K562 (cell line): ENCODE results near the gene ZNF584. TPM values are rescaled to one million over a fixed set of nuclear protein-coding genes. Genes with fewer than 3 reads are reported as not detected.

ENCODE experiments used
- DIDO1 ChIP-seq: fragments of 450-650 bp; IDR thresholded peaks from 2 replicates; pipeline ENCODE4 v1.6.1; 2016; ENCODE audit warnings: low read depth, missing biosample characterization, missing genetic modification characterization
- RREB1 ChIP-seq: fragments of 250-450 bp; sonication (Bioruptor Pico); IDR thresholded peaks from 2 replicates; pipeline ENCODE4 v1.4.0; 2020
- TBP ChIP-seq: optimal IDR thresholded peaks from 2 replicates; pipeline ENCODE3; 2011; ENCODE audit warnings: low read depth, low read length, improper control_type of control experiment
- ZNF655 ChIP-seq: fragments of 250-450 bp; sonication (Bioruptor Pico); IDR thresholded peaks from 2 replicates; pipeline ENCODE4 v1.5.0; 2021
- polyA plus RNA-seq, 8 experiments: library from polyadenylated mRNA; depleted of rRNA in 4 of 8; stranded (reverse) in 5 of 8; unstranded in 3 of 8; fragments of >200 nt; fragmentation: Nextera tagmentation in 2 of 8; fragmentation: Illumina TruSeq in 1 of 8; extraction: Ambion mirVana in 2 of 8; extraction: Trizol in 1 of 8; gene quantifications; 2 replicates each; pipeline versions ENCODE4 v1.2.1 to v1.2.3, GENCODE V29; 2011 to 2014; ENCODE audit warnings: inconsistent platforms in 1 of 8, missing spikeins in 1 of 8
- total RNA-seq, 7 experiments: library from RNA; depleted of rRNA in 6 of 7; stranded (reverse); fragments of >200 nt in 6 of 7; fragmentation: Illumina TruSeq in 2 of 7; extraction: Trizol in 2 of 7; gene quantifications; 2 replicates each; pipeline versions ENCODE4 v1.2.1 to v1.2.3, GENCODE V29; 2011 to 2021; ENCODE audit warnings: low replicate concordance in 1 of 7

Gene ZNF584
- total and polyA plus RNA-seq, 9 of the 15 experiments (the other 6 are each of a cell fraction or from before 2014, with no cell fraction given): 5.8 to 43.4 (median 24.6) TPM

- peak; percentile 15; the same call in 1 of the 2 replicates for TF ChIP-seq RREB1 (CRISPR knock-in tag)
- TF ChIP-seq ZNF655: 0 out of 2 replicates have a peak, but pooled peaks have one; percentile 41
- TF ChIP-seq TBP: peak; percentile 99
- peak; percentile 16; the same call in 1 of the 2 replicates for TF ChIP-seq DIDO1 (tag)
These were observed 21.7 kb upstream of the ZNF584 start, which contains the start of gene RPS5 (continued) for GRCh38 chr19:58386576-58387337.
